HEK293 (cell line): ENCODE measurements around the gene IL1RAPL1.

Experiments used
- GLIS2 ChIP-seq: fragments of 450-650 bp; formaldehyde crosslinking; IDR thresholded peaks from 2 replicates; pipeline ENCODE4 v1.5.1; 2016; ENCODE audit warnings: missing biosample characterization, missing genetic modification characterization
- SALL2 ChIP-seq: fragments of 450-650 bp; formaldehyde crosslinking; IDR thresholded peaks from 2 replicates; pipeline ENCODE4 v1.5.0; 2017; ENCODE audit warnings: missing biosample characterization, mild to moderate bottlenecking, missing genetic modification characterization, borderline replicate concordance
- SETDB1 ChIP-seq: IDR thresholded peaks from one replicate; pipeline ENCODE4 v1.6.1; 2017; ENCODE audit warnings: mild to moderate bottlenecking, low read length, moderate library complexity, mixed read lengths; ENCODE audit not compliant: insufficient read length
- TCF7L2 ChIP-seq: IDR thresholded peaks from 2 replicates; pipeline ENCODE4 v1.6.1; 2011; ENCODE audit warnings: low read depth, mild to moderate bottlenecking, inconsistent platforms, low read length, moderate library complexity, borderline replicate concordance
- ZNF114 ChIP-seq: fragments of 450-650 bp; formaldehyde crosslinking; IDR thresholded peaks from 2 replicates; pipeline ENCODE4 v1.5.0; 2017; ENCODE audit warnings: missing biosample characterization, missing genetic modification characterization
- ZNF157 ChIP-seq: fragments of 450-650 bp; formaldehyde crosslinking; IDR thresholded peaks from 2 replicates; pipeline ENCODE4 v1.5.1; 2016; ENCODE audit warnings: missing biosample characterization, missing genetic modification characterization
- ZNF24 ChIP-seq: fragments of 450-650 bp; formaldehyde crosslinking; IDR thresholded peaks from 2 replicates; pipeline ENCODE4 v1.5.1; 2016; ENCODE audit warnings: missing biosample characterization, missing genetic modification characterization
- ZNF747 ChIP-seq: fragments of 450-650 bp; formaldehyde crosslinking; IDR thresholded peaks from 2 replicates; pipeline ENCODE4 v1.5.1; 2016; ENCODE audit warnings: missing biosample characterization, missing genetic modification characterization
- ZNF777 ChIP-seq: fragments of 450-650 bp; formaldehyde crosslinking; IDR thresholded peaks from 2 replicates; pipeline ENCODE4 v1.5.1; 2017; ENCODE audit warnings: missing biosample characterization, missing genetic modification characterization, borderline replicate concordance
- TF ChIP-seq, protein P1 (sequence below): fragments of 450-650 bp; formaldehyde crosslinking; IDR thresholded peaks from 2 replicates; pipeline ENCODE4 v1.5.1; 2016; ENCODE audit warnings: missing biosample characterization, missing genetic modification characterization
- TF ChIP-seq, protein P2 (sequence below): sonication (generic); formaldehyde crosslinking; IDR thresholded peaks from 2 replicates; pipeline ENCODE4 v1.8.1; 2022; ENCODE audit warnings: mild to moderate bottlenecking, moderate library complexity, missing genetic modification reagents
- TF ChIP-seq, protein P3 (sequence below): fragments of 450-650 bp; formaldehyde crosslinking; IDR thresholded peaks from 2 replicates; pipeline ENCODE4 v1.5.1; 2016; ENCODE audit warnings: missing biosample characterization, missing genetic modification characterization

DNA sequence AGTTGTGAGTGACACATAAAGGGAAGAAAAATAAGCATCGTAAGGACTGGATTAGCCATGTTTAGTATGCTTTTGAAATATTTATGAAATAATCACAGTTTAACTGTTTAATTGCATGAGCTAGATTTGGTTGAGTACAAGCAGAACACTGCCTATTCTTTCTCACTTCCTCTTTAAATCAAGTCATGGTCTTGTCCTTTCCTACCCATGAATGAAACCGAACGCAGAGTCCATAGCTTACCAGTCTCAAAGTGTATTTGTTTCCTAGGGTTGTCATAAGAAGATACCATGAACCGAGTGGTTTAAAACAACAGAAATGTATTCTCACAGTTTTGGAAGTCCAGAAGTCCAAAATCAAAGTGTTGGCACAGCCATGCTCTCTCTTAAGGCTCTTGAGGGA is 944.1 kb downstream of the IL1RAPL1 start:
- TF ChIP-seq, protein P1, sequence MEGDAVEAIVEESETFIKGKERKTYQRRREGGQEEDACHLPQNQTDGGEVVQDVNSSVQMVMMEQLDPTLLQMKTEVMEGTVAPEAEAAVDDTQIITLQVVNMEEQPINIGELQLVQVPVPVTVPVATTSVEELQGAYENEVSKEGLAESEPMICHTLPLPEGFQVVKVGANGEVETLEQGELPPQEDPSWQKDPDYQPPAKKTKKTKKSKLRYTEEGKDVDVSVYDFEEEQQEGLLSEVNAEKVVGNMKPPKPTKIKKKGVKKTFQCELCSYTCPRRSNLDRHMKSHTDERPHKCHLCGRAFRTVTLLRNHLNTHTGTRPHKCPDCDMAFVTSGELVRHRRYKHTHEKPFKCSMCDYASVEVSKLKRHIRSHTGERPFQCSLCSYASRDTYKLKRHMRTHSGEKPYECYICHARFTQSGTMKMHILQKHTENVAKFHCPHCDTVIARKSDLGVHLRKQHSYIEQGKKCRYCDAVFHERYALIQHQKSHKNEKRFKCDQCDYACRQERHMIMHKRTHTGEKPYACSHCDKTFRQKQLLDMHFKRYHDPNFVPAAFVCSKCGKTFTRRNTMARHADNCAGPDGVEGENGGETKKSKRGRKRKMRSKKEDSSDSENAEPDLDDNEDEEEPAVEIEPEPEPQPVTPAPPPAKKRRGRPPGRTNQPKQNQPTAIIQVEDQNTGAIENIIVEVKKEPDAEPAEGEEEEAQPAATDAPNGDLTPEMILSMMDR (tag by site-specific recombination) = no peak
- TF ChIP-seq, protein P2, sequence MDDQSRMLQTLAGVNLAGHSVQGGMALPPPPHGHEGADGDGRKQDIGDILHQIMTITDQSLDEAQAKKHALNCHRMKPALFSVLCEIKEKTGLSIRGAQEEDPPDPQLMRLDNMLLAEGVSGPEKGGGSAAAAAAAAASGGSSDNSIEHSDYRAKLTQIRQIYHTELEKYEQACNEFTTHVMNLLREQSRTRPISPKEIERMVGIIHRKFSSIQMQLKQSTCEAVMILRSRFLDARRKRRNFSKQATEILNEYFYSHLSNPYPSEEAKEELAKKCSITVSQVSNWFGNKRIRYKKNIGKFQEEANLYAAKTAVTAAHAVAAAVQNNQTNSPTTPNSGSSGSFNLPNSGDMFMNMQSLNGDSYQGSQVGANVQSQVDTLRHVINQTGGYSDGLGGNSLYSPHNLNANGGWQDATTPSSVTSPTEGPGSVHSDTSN (CRISPR knock-in tag) = no peak
- TF ChIP-seq TCF7L2 (no peak), SETDB1 (no peak), ZNF747 (tag by site-specific recombination) (no peak), SALL2 (no peak), ZNF114 (tag by site-specific recombination) (no peak), ZNF24 (tag by site-specific recombination) (no peak), ZNF777 (tag by site-specific recombination) (no peak), ZNF157 (tag by site-specific recombination) (no peak), GLIS2 (tag by site-specific recombination) (no peak)
- TF ChIP-seq, protein P3, sequence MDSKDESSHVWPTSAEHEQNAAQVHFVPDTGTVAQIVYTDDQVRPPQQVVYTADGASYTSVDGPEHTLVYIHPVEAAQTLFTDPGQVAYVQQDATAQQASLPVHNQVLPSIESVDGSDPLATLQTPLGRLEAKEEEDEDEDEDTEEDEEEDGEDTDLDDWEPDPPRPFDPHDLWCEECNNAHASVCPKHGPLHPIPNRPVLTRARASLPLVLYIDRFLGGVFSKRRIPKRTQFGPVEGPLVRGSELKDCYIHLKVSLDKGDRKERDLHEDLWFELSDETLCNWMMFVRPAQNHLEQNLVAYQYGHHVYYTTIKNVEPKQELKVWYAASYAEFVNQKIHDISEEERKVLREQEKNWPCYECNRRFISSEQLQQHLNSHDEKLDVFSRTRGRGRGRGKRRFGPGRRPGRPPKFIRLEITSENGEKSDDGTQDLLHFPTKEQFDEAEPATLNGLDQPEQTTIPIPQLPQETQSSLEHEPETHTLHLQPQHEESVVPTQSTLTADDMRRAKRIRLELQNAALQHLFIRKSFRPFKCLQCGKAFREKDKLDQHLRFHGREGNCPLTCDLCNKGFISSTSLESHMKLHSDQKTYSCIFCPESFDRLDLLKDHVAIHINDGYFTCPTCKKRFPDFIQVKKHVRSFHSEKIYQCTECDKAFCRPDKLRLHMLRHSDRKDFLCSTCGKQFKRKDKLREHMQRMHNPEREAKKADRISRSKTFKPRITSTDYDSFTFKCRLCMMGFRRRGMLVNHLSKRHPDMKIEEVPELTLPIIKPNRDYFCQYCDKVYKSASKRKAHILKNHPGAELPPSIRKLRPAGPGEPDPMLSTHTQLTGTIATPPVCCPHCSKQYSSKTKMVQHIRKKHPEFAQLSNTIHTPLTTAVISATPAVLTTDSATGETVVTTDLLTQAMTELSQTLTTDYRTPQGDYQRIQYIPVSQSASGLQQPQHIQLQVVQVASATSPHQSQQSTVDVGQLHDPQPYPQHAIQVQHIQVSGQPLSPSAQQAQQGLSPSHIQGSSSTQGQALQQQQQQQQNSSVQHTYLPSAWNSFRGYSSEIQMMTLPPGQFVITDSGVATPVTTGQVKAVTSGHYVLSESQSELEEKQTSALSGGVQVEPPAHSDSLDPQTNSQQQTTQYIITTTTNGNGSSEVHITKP (tag by site-specific recombination) = no peak
